ENCODE data around the gene ARSI. TPM values are rescaled to one million over a fixed set of nuclear protein-coding genes. Genes with fewer than 3 reads are reported as not detected.

Gene ARSI
- total RNA-seq, 5 donors from 2014 or later (not counting 1 experiment from before 2014, with no cell fraction given): 0.09 TPM; not detected in 4

DNA sequence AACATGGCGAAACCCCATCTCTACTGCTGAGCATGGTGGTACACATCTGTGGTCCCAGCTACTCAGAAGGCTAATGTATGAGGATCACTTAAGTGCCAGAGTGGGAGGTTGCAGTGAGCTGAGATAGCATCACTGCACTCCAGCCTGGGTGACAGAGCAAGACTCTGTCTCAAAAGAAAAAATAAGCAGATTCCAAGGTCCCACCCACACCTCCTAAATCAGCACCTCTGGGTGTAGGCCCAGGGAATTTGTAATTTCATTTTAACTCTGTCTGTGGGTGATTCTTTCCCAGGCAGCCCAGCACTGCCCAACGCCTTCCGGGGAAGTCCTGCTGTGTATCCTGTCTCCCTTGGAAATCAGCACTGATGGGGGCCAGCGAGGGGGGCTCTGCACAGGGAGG, 25.7 kb downstream of the ARSI start:
- Mint-ChIP-seq H3K4me3 (no peak overlapping the region), H3K27ac (no peak overlapping the region), H3K36me3 (no peaks in the 10 kb centered on the region), H3K27me3 (peaks cover 6 to 8% of the 10 kb centered on the region in 2 donors), H3K4me1 (no peaks in the 10 kb centered on the region), H3K9me3 (no peaks in the 10 kb centered on the region)
- Histone ChIP-seq H3K4me1 (ENCODE audit: control insufficient read depth in 1 of 2, extremely low read depth in 1 of 2, insufficient read depth in 2 of 2, low read length in 2 of 2) (no peaks in the 10 kb centered on the region), H3K27ac (ENCODE audit: low read length) (no peak overlapping the region), H3K27me3 (replicated peaks in 1 of 2; ENCODE audit: control insufficient read depth in 2 of 2, extremely low read depth in 1 of 2, insufficient read depth in 2 of 2, low read length in 1 of 2) (peaks cover 0 to 17% of the 10 kb centered on the region in 2 experiments), H3K9me3 (no peaks in the 10 kb centered on the region), H3K36me3 (ENCODE audit: control insufficient read depth in 2 of 2, extremely low read depth in 1 of 2, insufficient read depth in 1 of 2, low read length in 1 of 2) (no peaks in the 10 kb centered on the region), H3K4me3 (ENCODE audit: control insufficient read depth in 1 of 2, extremely low read depth in 1 of 2, low read length in 1 of 2) (no peak overlapping the region)
- ChIA-PET CTCF (interaction anchor here in 1 of 2 donors (0.6 kb wide), 1 partner anchor 162 kb away, joined by 3 read pairs; no protein-coding TSS in a partner anchor), POLR2A (no interaction called here)
- WGBS (ENCODE audit: insufficient coverage): 76% methylated on average over 4 of the region's 4 CpGs
- no peak for ATAC-seq (replicated peaks in 1 of 4)
- no peak for DNase-seq

DNA sequence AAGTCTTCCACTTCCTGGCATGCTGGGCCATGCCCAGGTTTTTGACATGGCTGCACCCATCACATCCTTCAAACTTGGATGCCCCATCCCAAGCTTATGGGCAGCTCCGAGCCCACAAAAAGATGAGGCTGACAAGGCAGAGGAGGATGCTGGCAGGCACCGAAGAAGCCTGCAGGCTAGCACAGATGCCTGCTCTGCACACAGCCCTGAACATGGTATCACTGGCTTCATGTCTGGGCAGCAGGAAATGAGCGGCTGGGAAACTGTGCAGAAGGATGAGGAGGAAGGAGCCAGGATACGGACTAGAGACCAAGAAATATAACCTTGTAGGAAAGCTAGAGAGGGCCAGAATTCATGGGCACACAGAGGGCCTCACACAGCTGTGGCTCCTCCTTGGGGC, 27.9 kb downstream of the ARSI start:
- H3K4me3 Mint-ChIP-seq: no peak overlapping the region
- no peak for ATAC-seq (replicated peaks in 1 of 4)
- 96% methylated on average over 3 of the region's 4 CpGs for WGBS (ENCODE audit: insufficient coverage)

DNA sequence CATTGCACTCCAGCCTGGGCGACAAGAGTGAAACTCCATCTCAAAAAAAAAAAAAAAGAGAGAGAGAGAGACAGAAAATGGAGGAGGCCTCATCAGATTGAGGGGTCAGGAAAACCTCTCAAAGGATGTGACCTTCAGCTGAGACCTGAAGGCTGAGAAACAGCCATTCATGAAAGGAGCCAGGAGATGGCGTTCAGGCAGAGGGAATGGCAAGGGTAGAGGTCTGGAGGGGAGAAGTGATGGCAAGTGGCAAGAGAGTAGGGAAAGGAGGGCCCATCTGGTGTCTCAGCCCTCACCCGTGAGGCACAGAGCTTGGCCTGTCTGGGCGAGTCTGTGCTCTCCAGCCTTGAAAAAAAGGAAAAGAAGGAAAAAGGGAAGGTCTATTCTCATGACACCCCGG, 30.2 kb downstream of the ARSI start:
- 58% methylated on average over 2 of the region's 5 CpGs for WGBS (ENCODE audit: insufficient coverage)
- Mint-ChIP-seq H3K36me3 (no peaks in the 10 kb centered on the region), H3K4me3 (no peak overlapping the region), H3K4me1 (no peaks in the 10 kb centered on the region), H3K27ac (no peak overlapping the region), H3K27me3 (peaks cover 0 to 1% of the 10 kb centered on the region in 2 donors), H3K9me3 (no peaks in the 10 kb centered on the region)
- Histone ChIP-seq H3K27ac (ENCODE audit: low read length) (no peak overlapping the region), H3K4me3 (ENCODE audit: control insufficient read depth in 1 of 2, extremely low read depth in 1 of 2, low read length in 1 of 2) (no peak overlapping the region), H3K4me1 (ENCODE audit: control insufficient read depth in 1 of 2, extremely low read depth in 1 of 2, insufficient read depth in 2 of 2, low read length in 2 of 2) (no peaks in the 10 kb centered on the region), H3K27me3 (replicated peaks in 1 of 2; ENCODE audit: control insufficient read depth in 2 of 2, extremely low read depth in 1 of 2, insufficient read depth in 2 of 2, low read length in 1 of 2) (peaks cover 0 to 17% of the 10 kb centered on the region in 2 experiments), H3K36me3 (ENCODE audit: control insufficient read depth in 2 of 2, extremely low read depth in 1 of 2, insufficient read depth in 1 of 2, low read length in 1 of 2) (no peaks in the 10 kb centered on the region), H3K9me3 (no peaks in the 10 kb centered on the region)
- CTCF ChIA-PET: no interaction called here
- no peak for ATAC-seq (replicated peaks in 1 of 4)
- POLR2A ChIA-PET: no interaction called here
- DNase-seq: peak in 2 of 35 experiments; percentile 3 to 19

More for the DNA sequence above, 27.9 kb downstream of the ARSI start:
- Histone ChIP-seq H3K9me3 (no peaks in the 10 kb centered on the region), H3K4me3 (ENCODE audit: control insufficient read depth in 1 of 2, extremely low read depth in 1 of 2, low read length in 1 of 2) (no peak overlapping the region), H3K27ac (ENCODE audit: low read length) (no peak overlapping the region), H3K27me3 (replicated peaks in 1 of 2; ENCODE audit: control insufficient read depth in 2 of 2, extremely low read depth in 1 of 2, insufficient read depth in 2 of 2, low read length in 1 of 2) (peaks cover 0 to 18% of the 10 kb centered on the region in 2 experiments), H3K4me1 (ENCODE audit: control insufficient read depth in 1 of 2, extremely low read depth in 1 of 2, insufficient read depth in 2 of 2, low read length in 2 of 2) (no peaks in the 10 kb centered on the region), H3K36me3 (ENCODE audit: control insufficient read depth in 2 of 2, extremely low read depth in 1 of 2, insufficient read depth in 1 of 2, low read length in 1 of 2) (no peaks in the 10 kb centered on the region)
- H3K4me1 Mint-ChIP-seq: no peaks in the 10 kb centered on the region
- H3K36me3 Mint-ChIP-seq: no peaks in the 10 kb centered on the region
- CTCF ChIA-PET: no interaction called here
- POLR2A ChIA-PET: no interaction called here
- H3K27ac Mint-ChIP-seq: no peak overlapping the region
- peaks cover 0 to 3% of the 10 kb centered on the region in 2 donors for H3K27me3 Mint-ChIP-seq
- no peaks in the 10 kb centered on the region for H3K9me3 Mint-ChIP-seq
- DNase-seq: no peak

DNA sequence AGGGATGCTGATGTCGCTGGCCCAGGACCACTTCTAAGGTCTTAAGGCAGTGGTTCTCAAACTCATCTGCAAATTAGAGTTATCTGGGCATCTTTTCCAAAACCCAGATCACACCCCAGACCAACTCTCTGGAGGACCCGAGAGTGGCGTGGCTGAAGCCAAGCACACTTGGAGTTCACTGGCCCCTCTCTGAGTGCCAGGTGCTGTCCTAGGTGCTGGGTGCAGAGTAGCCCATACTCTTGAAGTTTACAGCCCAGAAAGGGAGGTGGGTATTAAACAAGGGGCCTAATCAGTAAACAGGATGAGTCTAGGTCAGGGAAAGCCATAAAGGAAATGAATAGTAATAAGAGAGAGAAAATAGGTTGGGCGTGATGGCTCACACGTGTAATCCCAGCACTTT, 30.8 kb downstream of the ARSI start:
- H3K27ac ChIP-seq (ENCODE audit: low read length): no peak overlapping the region
- Mint-ChIP-seq H3K36me3 (no peaks in the 10 kb centered on the region), H3K9me3 (no peaks in the 10 kb centered on the region), H3K27me3 (peaks cover 0 to 1% of the 10 kb centered on the region in 2 donors), H3K4me1 (no peaks in the 10 kb centered on the region), H3K4me3 (no peak overlapping the region), H3K27ac (no peak overlapping the region)
- no peak overlapping the region for H3K4me3 ChIP-seq (ENCODE audit: control insufficient read depth in 1 of 2, extremely low read depth in 1 of 2, low read length in 1 of 2)
- ATAC-seq (replicated peaks in 1 of 4) (no peak), DNase-seq (no peak)
- no peaks in the 10 kb centered on the region for H3K9me3 ChIP-seq
- WGBS (ENCODE audit: insufficient coverage): 83% methylated on average over 4 of the region's 5 CpGs
- no peaks in the 10 kb centered on the region for H3K4me1 ChIP-seq (ENCODE audit: control insufficient read depth in 1 of 2, extremely low read depth in 1 of 2, insufficient read depth in 2 of 2, low read length in 2 of 2)
- ChIA-PET CTCF (no interaction called here), POLR2A (no interaction called here)
- H3K27me3 ChIP-seq (replicated peaks in 1 of 2; ENCODE audit: control insufficient read depth in 2 of 2, extremely low read depth in 1 of 2, insufficient read depth in 2 of 2, low read length in 1 of 2): peaks cover 0 to 15% of the 10 kb centered on the region in 2 experiments
- no peaks in the 10 kb centered on the region for H3K36me3 ChIP-seq (ENCODE audit: control insufficient read depth in 2 of 2, extremely low read depth in 1 of 2, insufficient read depth in 1 of 2, low read length in 1 of 2)

DNA sequence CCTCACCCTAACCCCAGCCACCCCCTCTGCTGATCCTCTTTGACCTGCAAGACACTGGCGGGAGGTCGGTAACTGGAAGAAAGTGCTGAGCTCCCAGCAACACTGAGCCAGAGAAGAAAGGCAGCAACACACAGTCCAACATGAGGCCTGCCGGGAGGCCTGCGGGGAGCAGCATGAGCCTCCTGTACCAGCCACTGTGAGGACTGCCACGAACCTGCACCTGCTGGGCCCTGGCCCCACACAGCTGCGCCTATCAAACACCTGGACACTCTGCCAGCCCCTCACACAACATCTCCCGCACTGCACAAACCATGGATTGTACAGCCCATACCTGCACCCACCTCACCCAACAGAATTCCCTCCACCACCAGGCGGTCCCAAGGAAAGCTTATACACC, 31.4 kb downstream of the ARSI start:
- H3K4me1 Mint-ChIP-seq: no peaks in the 10 kb centered on the region
- H3K36me3 Mint-ChIP-seq: no peaks in the 10 kb centered on the region
- POLR2A ChIA-PET: no interaction called here

DNA sequence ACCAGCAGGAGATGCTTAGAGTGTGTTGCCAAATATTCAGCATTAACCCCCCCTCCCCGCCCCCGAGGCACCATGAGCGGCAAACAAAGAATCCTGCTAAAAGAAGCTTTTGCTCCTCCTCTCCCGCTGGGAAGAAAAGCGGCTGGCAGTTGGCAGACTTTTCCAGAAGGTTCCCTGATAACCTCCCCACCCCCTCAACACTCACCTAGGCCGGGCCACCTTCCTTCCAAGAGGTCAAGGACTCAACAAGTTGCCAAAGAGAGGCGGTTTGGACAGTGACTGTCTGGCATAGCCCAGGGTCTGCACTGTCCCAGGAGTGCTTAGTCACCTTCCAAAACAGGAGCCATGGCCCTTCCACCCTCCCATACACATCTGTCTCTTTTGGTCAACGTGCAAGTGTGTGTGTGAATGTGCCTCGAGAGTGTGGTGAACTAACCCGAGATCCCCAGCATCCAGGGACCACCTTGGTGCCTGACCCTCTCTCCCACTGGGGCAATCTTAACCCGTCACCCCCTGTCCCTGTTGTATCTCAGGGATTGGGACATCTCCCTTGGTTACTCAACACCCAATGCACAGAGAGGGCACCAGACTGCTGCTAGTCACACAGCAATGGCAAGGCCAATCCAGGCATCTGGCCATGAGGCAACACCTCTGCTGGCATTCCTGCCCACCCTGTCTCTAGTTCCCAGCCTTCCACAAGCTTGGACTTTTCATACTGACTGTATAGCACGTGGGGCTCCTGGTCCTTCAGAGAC, 32.0 kb downstream of the ARSI start:
- H3K4me1 ChIP-seq (ENCODE audit: control insufficient read depth in 1 of 2, extremely low read depth in 1 of 2, insufficient read depth in 2 of 2, low read length in 2 of 2): no peaks in the 10 kb centered on the region
- CTCF ChIA-PET: no interaction called here
- no peak overlapping the region for H3K27ac ChIP-seq (ENCODE audit: low read length)
- Mint-ChIP-seq H3K4me3 (no peak overlapping the region), H3K36me3 (no peaks in the 10 kb centered on the region), H3K27ac (no peak overlapping the region), H3K4me1 (no peaks in the 10 kb centered on the region), H3K27me3 (peaks cover 0 to 1% of the 10 kb centered on the region in 2 donors), H3K9me3 (no peaks in the 10 kb centered on the region)
- ATAC-seq (replicated peaks in 1 of 4): no peak
- H3K9me3 ChIP-seq: no peaks in the 10 kb centered on the region
- H3K27me3 ChIP-seq (replicated peaks in 1 of 2; ENCODE audit: control insufficient read depth in 2 of 2, extremely low read depth in 1 of 2, insufficient read depth in 2 of 2, low read length in 1 of 2): peaks cover 0 to 13% of the 10 kb centered on the region in 2 experiments
- no peak overlapping the region for H3K4me3 ChIP-seq (ENCODE audit: control insufficient read depth in 1 of 2, extremely low read depth in 1 of 2, low read length in 1 of 2)
- H3K36me3 ChIP-seq (ENCODE audit: control insufficient read depth in 2 of 2, extremely low read depth in 1 of 2, insufficient read depth in 1 of 2, low read length in 1 of 2): no peaks in the 10 kb centered on the region
- POLR2A ChIA-PET: no interaction called here
- 64% methylated on average over 7 of the region's 12 CpGs for WGBS (ENCODE audit: insufficient coverage)
- no peak for DNase-seq

More for the DNA sequence above, 31.4 kb downstream of the ARSI start:
- Histone ChIP-seq H3K4me3 (ENCODE audit: control insufficient read depth in 1 of 2, extremely low read depth in 1 of 2, low read length in 1 of 2) (no peak overlapping the region), H3K36me3 (ENCODE audit: control insufficient read depth in 2 of 2, extremely low read depth in 1 of 2, insufficient read depth in 1 of 2, low read length in 1 of 2) (no peaks in the 10 kb centered on the region), H3K4me1 (ENCODE audit: control insufficient read depth in 1 of 2, extremely low read depth in 1 of 2, insufficient read depth in 2 of 2, low read length in 2 of 2) (no peaks in the 10 kb centered on the region), H3K27ac (ENCODE audit: low read length) (no peak overlapping the region), H3K9me3 (no peaks in the 10 kb centered on the region), H3K27me3 (replicated peaks in 1 of 2; ENCODE audit: control insufficient read depth in 2 of 2, extremely low read depth in 1 of 2, insufficient read depth in 2 of 2, low read length in 1 of 2) (peaks cover 0 to 13% of the 10 kb centered on the region in 2 experiments)
- CTCF ChIA-PET: no interaction called here
- DNase-seq: no peak
- ATAC-seq (replicated peaks in 1 of 4): no peak
- no peak overlapping the region for H3K4me3 Mint-ChIP-seq
- H3K27me3 Mint-ChIP-seq: peaks cover 0 to 1% of the 10 kb centered on the region in 2 donors
- 81% methylated on average over 8 of the region's 8 CpGs for WGBS (ENCODE audit: insufficient coverage)
- no peak overlapping the region for H3K27ac Mint-ChIP-seq
- H3K9me3 Mint-ChIP-seq: no peaks in the 10 kb centered on the region
